ENCODE data around the gene SRSF1. TPM values are rescaled to one million over a fixed set of nuclear protein-coding genes. Genes with fewer than 3 reads are reported as not detected.
A peak's percentile ranks its signal among the peaks of the same experiment; 100 is the strongest.

SRSF1 gene
- total RNA-seq, 1 experiment from 2014 or later, result 512 TPM

DNA sequence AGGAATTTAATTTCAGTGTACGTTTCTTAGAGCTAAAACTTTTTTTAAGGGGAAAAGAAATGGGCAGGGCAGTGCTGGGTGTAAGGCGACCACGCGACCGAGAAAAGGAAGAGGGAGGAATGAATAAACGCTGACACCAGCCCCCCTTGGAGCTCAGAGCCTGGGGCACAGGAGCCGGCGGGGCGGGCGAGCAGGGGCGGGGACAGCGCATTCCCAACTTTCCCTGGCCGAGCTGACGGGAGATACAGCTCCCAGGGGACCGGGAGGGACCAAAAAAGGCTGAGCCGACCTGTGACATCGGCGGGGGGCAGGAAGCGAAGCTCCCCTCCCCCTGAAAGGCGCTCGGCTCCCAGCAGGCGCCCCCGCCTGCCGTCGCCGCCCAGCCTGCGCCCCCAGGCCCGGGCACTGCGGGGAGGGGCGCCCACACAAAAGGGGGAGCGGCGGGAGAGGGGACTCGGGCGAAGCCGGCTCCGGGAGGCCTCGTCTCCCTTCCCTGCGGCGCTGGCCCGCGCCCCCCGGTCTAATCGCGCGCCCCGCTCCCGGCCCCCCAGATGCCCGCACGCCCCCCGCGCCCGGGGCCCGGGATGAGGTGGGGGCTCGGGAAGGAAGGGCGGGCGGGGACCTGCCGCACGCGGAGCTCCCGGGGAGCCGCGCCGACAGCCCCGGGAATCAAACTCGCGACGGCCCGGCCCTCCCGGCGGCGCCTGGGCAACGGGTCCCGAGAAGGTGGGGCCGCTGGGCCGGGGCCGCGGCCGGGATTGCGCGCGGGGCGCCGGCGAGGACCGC lies 52.5 kb downstream of the SRSF1 start:
- H3K27ac ChIP-seq (ENCODE audit: low read depth, low read length, poor library complexity, severe bottlenecking), result peak overlapping the region; percentile 90
- TF ChIP-seq CTCF (conservative IDR thresholded peaks at IDR 0.05; ENCODE audit: low read depth, low read length) (no peak), EZH2 (IDR thresholded peaks at IDR 0.05; ENCODE audit: borderline replicate concordance, low read depth, low read length, poor library complexity, severe bottlenecking) (no peak)
- peak; percentile 95 for DNase-seq (ENCODE audit: low spot score)
- no peaks in the 10 kb centered on the region for H3K27me3 ChIP-seq (replicated peaks; ENCODE audit: insufficient read depth, low read depth, low read length, poor library complexity)
- no TSS peak for BruUV-seq (replicated peaks)
- ChIA-PET CTCF (interaction anchor here (0.6 kb wide), 2 partner anchors 150 to 168 kb away, joined by 3 to 5 read pairs; no protein-coding TSS in a partner anchor), POLR2A (ENCODE audit: low non-redundant PET) (interaction anchor here (0.6 kb wide), 1 partner anchor 53 kb away, joined by 3 read pairs; no protein-coding TSS in a partner anchor)
- intact Hi-C loops (cut with micrococcal nuclease; ENCODE audit: unreplicated experiment), result loop anchor here (5.0 kb wide), 1 partner anchor 33 kb away; the partner anchor contains the start of gene VEZF1
- H3K4me1 ChIP-seq (ENCODE audit: insufficient read depth, low read length, poor library complexity, severe bottlenecking), result peaks cover 53% of the 10 kb centered on the region
- peak overlapping the region; percentile 83 for H3K4me3 ChIP-seq (ENCODE audit: low read depth, low read length, poor library complexity, severe bottlenecking)
- no peaks in the 10 kb centered on the region for H3K9me3 ChIP-seq (ENCODE audit: low read depth, low read length, poor library complexity, severe bottlenecking)
- no peaks in the 10 kb centered on the region for H3K36me3 ChIP-seq (ENCODE audit: insufficient read depth, low read length, poor library complexity, severe bottlenecking)

- peaks cover 61% of the 10 kb centered on the region for H3K4me1 ChIP-seq (ENCODE audit: insufficient read depth, low read length, poor library complexity, severe bottlenecking)
- no peaks in the 10 kb centered on the region for H3K27me3 ChIP-seq (replicated peaks; ENCODE audit: insufficient read depth, low read depth, low read length, poor library complexity)
- no peaks in the 10 kb centered on the region for H3K36me3 ChIP-seq (ENCODE audit: insufficient read depth, low read length, poor library complexity, severe bottlenecking)
- no peaks in the 10 kb centered on the region for H3K9me3 ChIP-seq (ENCODE audit: low read depth, low read length, poor library complexity, severe bottlenecking)
- peak overlapping the region; percentile 83 for H3K4me3 ChIP-seq (ENCODE audit: low read depth, low read length, poor library complexity, severe bottlenecking)
- DNase-seq (ENCODE audit: low spot score), result no peak
- peak overlapping the region; percentile 90 for H3K27ac ChIP-seq (ENCODE audit: low read depth, low read length, poor library complexity, severe bottlenecking)
- BruUV-seq (replicated peaks), result TSS peak; percentile 53
- intact Hi-C loops (cut with micrococcal nuclease; ENCODE audit: unreplicated experiment), result loop anchor here (5.0 kb wide), 1 partner anchor 33 kb away; the partner anchor contains the start of gene VEZF1
- ChIA-PET POLR2A (ENCODE audit: low non-redundant PET) (interaction anchor here (0.6 kb wide), 2 partner anchors 54 to 129 kb away, joined by 3 to 12 read pairs; partner anchors contain the start of gene DYNLL2), CTCF (interaction anchor here (0.6 kb wide), 1 partner anchor 169 kb away, joined by 5 read pairs; no protein-coding TSS in a partner anchor)
- TF ChIP-seq EZH2 (IDR thresholded peaks at IDR 0.05; ENCODE audit: borderline replicate concordance, low read depth, low read length, poor library complexity, severe bottlenecking), result no peak
- TF ChIP-seq CTCF (conservative IDR thresholded peaks at IDR 0.05; ENCODE audit: low read depth, low read length), result no peak
Observed at GRCh38 chr17:57953705-57954396, 53.2 kb downstream of the SRSF1 start.

Other genes starting within 250 kb of the SRSF1 start
- 94.2 and 100 TPM in 2 replicates for gene MRPS23, start 157.2 kb downstream of the SRSF1 start, total RNA-seq (2021)
- gene CUEDC1, start 51.8 kb downstream of the SRSF1 start, total RNA-seq (2021), result 53.5 and 55.6 TPM in 2 replicates
- 75.7 and 77.7 TPM in 2 replicates for gene VEZF1, start 19.0 kb downstream of the SRSF1 start, total RNA-seq (2021)
- gene DYNLL2, start 76.2 kb upstream of the SRSF1 start, total RNA-seq (2021), result 29.1 and 29.8 TPM in 2 replicates
- gene OR4D1, start 141.1 kb upstream of the SRSF1 start, total RNA-seq (2021), result not detected in 2 replicates
- not detected in 2 replicates for gene OR4D2, start 159.7 kb upstream of the SRSF1 start, total RNA-seq (2021)
- not detected in 2 replicates for gene EPX, start 185.5 kb upstream of the SRSF1 start, total RNA-seq (2021)
- 28.1 and 38.7 TPM in 2 replicates for gene MKS1, start 212.0 kb upstream of the SRSF1 start, total RNA-seq (2021)
- gene LPO, start 231.3 kb upstream of the SRSF1 start, total RNA-seq (2021), result 0.34 TPM in 1 of 2 replicates, not detected in the other